ENCODE measurements around the gene PBX2.

Gene PBX2

GRCh38 chr6:32170294-32170693, 19.7 kb downstream of the PBX2 start:
- DNase-seq = no peak

- no peak for DNase-seq
Measured at GRCh38 chr6:32168807-32169591, 21.0 kb downstream of the PBX2 start.

GRCh38 chr6:32168350-32168749, 21.7 kb downstream of the PBX2 start:
- DNase-seq = no peak

- DNase-seq = no peak
Measured at GRCh38 chr6:32167761-32168262, 22.2 kb downstream of the PBX2 start.

- no peak for DNase-seq
Measured at GRCh38 chr6:32167154-32167760, 22.7 kb downstream of the PBX2 start.

- no peak for DNase-seq
Measured at GRCh38 chr6:32166411-32167061, 23.5 kb downstream of the PBX2 start.

GRCh38 chr6:32164295-32164694, 25.7 kb downstream of the PBX2 start, which contains the start of gene EGFL8:
Gene EGFL8, plus strand, starts transcription at chr6:32164595. Its CDS starts 1,571 bp downstream, at chr6:32166166.
- no peak for DNase-seq

GRCh38 chr6:32163559-32164258, 26.3 kb downstream of the PBX2 start:
- no peak for DNase-seq

GRCh38 chr6:32158052-32158451, 31.9 kb downstream of the PBX2 start:
- no peak for DNase-seq

GRCh38 chr6:32156891-32157290, 33.1 kb downstream of the PBX2 start:
- DNase-seq = no peak

GRCh38 chr6:32154514-32155161, 35.4 kb downstream of the PBX2 start:
- peak in 3 of 4 experiments; percentile 49 to 60 (median 51) for DNase-seq

- peak; percentile 40 to 71 (median 54) for DNase-seq
Measured at GRCh38 chr6:32153564-32154513, 36.2 kb downstream of the PBX2 start, which contains the start of gene PPT2. Gene PPT2, plus strand, starts transcription at chr6:32154141. Its CDS starts 454 bp downstream, at chr6:32154595.

- DNase-seq = no peak
Measured at GRCh38 chr6:32152769-32153563, 37.0 kb downstream of the PBX2 start.

- no peak for DNase-seq
Measured at GRCh38 chr6:32151863-32152768, 37.9 kb downstream of the PBX2 start, which contains the start of gene PRRT1. Gene PRRT1, minus strand, starts transcription at chr6:32151939. Its CDS starts 112 bp downstream, at chr6:32151827.

- DNase-seq = no peak
Measured at GRCh38 chr6:32151181-32151862, 38.7 kb downstream of the PBX2 start.

- no peak for DNase-seq
Measured at GRCh38 chr6:32149932-32150870, 39.8 kb downstream of the PBX2 start.

Measured in suppressor macrophage (primary cell).